ENCODE data around the gene EFHD2. TPM values are rescaled to one million over a fixed set of nuclear protein-coding genes. Genes with fewer than 3 reads are reported as not detected.
"Not testable (repeated sequence)": the region's sequence is repeated elsewhere in the genome, so short reads cannot be mapped to it uniquely, and the experiment has no call there.

EFHD2 gene
- total RNA-seq, 1 donor from 2014 or later, result 6.6 TPM

DNA sequence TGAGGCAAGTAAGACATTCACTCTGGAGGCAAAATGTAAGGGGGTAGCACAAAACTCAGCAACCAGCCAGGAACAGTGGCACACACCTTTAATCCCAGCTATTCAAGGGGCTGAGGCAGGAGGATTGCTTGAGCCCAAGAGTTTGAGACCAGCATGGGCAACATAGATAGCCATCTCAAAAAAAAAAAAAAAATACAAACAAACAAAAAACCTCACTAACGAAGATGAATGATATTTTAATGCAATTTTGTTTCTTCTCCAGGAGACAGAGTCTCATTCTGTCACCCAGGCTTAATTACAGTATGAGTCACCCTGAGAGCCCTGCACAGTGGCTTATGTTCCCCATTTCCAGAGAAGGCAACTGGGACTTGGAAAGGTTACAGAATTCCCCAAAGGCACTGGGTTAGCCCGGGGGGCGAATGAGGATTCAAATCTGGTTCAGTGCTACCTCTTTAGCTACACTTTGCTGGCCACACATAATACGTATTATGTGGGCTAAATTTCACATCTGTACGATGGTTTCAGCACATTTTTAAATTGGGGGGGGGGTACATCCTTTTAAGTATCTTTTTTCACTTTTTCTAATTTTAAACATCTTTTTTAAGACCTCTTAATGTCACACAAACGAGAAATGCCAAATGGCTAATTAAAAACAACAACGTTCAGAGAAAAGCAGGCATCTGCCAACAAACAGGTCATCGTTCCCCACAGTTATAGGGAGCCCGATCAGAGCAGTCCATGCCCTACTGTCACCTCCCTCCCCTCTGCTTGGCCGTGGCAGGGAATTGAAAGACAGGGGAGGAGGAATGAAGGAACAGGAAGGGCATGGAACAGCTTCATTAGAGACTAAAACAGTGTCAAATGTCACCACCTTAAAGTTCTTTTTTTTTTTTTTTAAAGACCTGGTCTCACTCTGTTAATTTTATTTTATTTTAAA, 50.4 kb downstream of the EFHD2 start:
- Mint-ChIP-seq H3K27ac (ENCODE audit: unreplicated experiment) (no peak overlapping the region), H3K36me3 (ENCODE audit: low read depth, unreplicated experiment) (no peaks in the 10 kb centered on the region), H3K4me3 (ENCODE audit: unreplicated experiment) (no peak overlapping the region), H3K27me3 (ENCODE audit: unreplicated experiment) (peaks cover 3% of the 10 kb centered on the region), H3K4me1 (ENCODE audit: unreplicated experiment) (peaks cover 7% of the 10 kb centered on the region), H3K9me3 (ENCODE audit: unreplicated experiment) (no peaks in the 10 kb centered on the region)
- no peak for DNase-seq (ENCODE audit: low spot score)
- TF ChIP-seq, protein P1, sequence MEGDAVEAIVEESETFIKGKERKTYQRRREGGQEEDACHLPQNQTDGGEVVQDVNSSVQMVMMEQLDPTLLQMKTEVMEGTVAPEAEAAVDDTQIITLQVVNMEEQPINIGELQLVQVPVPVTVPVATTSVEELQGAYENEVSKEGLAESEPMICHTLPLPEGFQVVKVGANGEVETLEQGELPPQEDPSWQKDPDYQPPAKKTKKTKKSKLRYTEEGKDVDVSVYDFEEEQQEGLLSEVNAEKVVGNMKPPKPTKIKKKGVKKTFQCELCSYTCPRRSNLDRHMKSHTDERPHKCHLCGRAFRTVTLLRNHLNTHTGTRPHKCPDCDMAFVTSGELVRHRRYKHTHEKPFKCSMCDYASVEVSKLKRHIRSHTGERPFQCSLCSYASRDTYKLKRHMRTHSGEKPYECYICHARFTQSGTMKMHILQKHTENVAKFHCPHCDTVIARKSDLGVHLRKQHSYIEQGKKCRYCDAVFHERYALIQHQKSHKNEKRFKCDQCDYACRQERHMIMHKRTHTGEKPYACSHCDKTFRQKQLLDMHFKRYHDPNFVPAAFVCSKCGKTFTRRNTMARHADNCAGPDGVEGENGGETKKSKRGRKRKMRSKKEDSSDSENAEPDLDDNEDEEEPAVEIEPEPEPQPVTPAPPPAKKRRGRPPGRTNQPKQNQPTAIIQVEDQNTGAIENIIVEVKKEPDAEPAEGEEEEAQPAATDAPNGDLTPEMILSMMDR (IDR thresholded peaks at IDR 0.05; ENCODE audit: unreplicated experiment), result no peak

DNA sequence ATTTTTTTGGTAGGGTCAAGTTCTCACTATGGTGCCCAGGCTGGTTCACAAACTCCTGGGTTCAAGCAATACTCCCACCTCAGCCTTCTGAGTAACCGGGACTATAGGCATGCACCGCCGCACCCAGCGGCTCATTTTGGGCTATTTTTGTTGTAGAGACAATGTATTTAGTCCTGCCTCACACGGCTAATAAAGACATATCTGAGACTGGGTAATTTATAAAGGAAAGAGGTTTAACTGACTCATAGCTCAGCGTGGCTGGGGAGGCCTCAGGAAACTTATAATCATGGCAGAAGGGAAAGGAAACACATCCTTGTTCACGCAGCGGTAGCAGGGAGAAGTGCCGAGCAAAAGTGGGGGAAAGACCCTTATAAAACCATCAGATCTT, 51.0 kb downstream of the EFHD2 start:
- Mint-ChIP-seq H3K27me3 (ENCODE audit: unreplicated experiment) (peaks cover 3% of the 10 kb centered on the region), H3K9me3 (ENCODE audit: unreplicated experiment) (no peaks in the 10 kb centered on the region), H3K4me1 (ENCODE audit: unreplicated experiment) (peaks cover 7% of the 10 kb centered on the region), H3K27ac (ENCODE audit: unreplicated experiment) (no peak overlapping the region), H3K4me3 (ENCODE audit: unreplicated experiment) (no peak overlapping the region), H3K36me3 (ENCODE audit: low read depth, unreplicated experiment) (no peaks in the 10 kb centered on the region)
- TF ChIP-seq, protein P1 (IDR thresholded peaks at IDR 0.05; ENCODE audit: unreplicated experiment), result no peak
- DNase-seq (ENCODE audit: low spot score), result no peak

DNA sequence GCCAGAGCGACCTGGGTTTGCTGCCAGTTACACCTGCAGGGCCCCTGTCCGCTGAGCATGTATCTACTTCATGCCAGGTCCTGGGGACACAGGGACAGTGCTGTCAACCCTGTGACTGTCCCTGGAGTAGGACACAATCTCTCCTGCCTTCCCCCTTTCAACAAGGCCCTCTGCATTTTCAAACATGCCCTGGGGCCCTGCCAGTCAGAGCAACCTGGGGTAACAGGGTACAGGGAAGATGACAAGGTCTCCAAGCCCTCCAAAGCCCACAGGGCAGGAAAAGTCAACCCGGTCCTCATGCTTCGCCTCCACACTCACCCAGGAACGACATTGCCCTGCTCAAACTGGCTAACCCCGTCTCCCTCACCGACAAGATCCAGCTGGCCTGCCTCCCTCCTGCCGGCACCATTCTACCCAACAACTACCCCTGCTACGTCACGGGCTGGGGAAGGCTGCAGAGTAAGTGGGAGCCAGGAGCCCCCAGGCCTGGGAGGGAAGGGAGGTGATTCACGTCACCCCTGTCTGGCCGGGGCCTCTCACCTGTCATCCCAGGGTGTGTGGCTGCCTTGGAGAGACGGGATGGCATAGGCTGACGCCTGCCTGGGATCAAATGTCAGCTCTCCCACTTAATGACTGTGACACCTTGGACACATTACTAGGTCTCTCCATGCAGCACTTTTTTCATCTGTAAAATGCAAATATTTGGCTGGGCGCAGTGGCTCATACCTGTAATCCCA, 53.5 kb downstream of the EFHD2 start:
- not testable (repeated sequence) for H3K9me3 Mint-ChIP-seq (ENCODE audit: unreplicated experiment); DNase-seq (ENCODE audit: low spot score); H3K27me3 Mint-ChIP-seq (ENCODE audit: unreplicated experiment); H3K27ac Mint-ChIP-seq (ENCODE audit: unreplicated experiment); H3K4me1 Mint-ChIP-seq (ENCODE audit: unreplicated experiment); H3K4me3 Mint-ChIP-seq (ENCODE audit: unreplicated experiment); H3K36me3 Mint-ChIP-seq (ENCODE audit: low read depth, unreplicated experiment)

DNA sequence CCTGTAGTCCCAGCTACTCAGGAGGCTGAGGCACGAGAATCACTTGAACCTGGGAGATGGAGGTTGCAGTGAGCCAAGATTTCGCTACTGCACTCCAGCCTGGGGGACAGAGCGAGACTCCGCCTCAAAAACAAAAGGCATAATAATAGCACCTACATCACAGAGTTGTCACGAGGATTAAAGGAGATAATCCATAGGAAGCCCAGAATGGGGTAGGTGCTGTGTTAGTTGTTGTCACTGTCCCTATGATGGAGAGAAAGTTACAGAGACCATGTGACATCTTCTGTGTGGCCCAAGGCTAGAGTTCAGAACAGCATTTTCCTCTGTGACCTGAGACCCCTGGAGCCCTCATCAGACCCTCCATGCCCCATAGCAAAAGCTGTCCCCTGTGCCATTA, 54.2 kb downstream of the EFHD2 start:
- H3K4me3 Mint-ChIP-seq (ENCODE audit: unreplicated experiment); H3K27ac Mint-ChIP-seq (ENCODE audit: unreplicated experiment); H3K4me1 Mint-ChIP-seq (ENCODE audit: unreplicated experiment); H3K9me3 Mint-ChIP-seq (ENCODE audit: unreplicated experiment); DNase-seq (ENCODE audit: low spot score); H3K27me3 Mint-ChIP-seq (ENCODE audit: unreplicated experiment); H3K36me3 Mint-ChIP-seq (ENCODE audit: low read depth, unreplicated experiment): not testable (repeated sequence)

GRCh38 chr1:15465674-15466073, 56.0 kb downstream of the EFHD2 start:
- Mint-ChIP-seq H3K4me1 (ENCODE audit: unreplicated experiment) (peaks cover 2% of the 10 kb centered on the region), H3K4me3 (ENCODE audit: unreplicated experiment) (no peak overlapping the region)
- no peak for DNase-seq (ENCODE audit: low spot score)

DNA sequence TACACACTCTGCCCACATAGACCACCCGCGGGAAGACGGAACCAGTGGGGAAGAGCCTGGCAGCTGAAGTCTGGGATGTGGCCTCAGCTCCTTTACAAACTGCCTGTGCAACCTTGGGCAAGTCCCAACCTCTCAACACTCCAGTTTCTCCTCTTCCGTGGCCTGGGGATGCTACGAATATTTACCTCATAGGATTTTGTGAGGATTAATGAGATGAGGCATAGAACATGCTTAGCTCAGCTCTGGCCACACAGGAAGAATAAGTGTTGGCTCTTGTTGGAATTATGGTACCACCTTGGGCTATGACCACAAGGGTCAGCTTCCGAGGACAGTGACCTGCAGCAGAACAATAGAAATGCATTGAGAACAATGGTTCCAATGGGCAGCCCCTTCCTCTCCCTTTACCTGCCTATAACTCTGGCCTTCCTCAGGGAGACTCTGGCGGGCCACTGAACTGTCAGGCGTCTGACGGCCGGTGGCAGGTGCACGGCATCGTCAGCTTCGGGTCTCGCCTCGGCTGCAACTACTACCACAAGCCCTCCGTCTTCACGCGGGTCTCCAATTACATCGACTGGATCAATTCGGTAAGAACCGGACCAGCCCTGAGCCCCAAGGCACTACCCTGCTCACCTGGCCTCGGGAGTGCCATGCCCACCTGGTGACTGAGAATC, 57.4 kb downstream of the EFHD2 start:
- H3K27ac Mint-ChIP-seq (ENCODE audit: unreplicated experiment); DNase-seq (ENCODE audit: low spot score): not testable (repeated sequence)

More at GRCh38 chr1:15465674-15466073, 56.0 kb downstream of the EFHD2 start:
- H3K27ac Mint-ChIP-seq (ENCODE audit: unreplicated experiment), result no peak overlapping the region
- no peaks in the 10 kb centered on the region for H3K27me3 Mint-ChIP-seq (ENCODE audit: unreplicated experiment)
- TF ChIP-seq, protein P1 (IDR thresholded peaks at IDR 0.05; ENCODE audit: unreplicated experiment), result no peak
- H3K36me3 Mint-ChIP-seq (ENCODE audit: low read depth, unreplicated experiment), result no peaks in the 10 kb centered on the region
- H3K9me3 Mint-ChIP-seq (ENCODE audit: unreplicated experiment), result no peaks in the 10 kb centered on the region

More for the DNA sequence above, 57.4 kb downstream of the EFHD2 start:
- H3K4me1 Mint-ChIP-seq (ENCODE audit: unreplicated experiment); H3K9me3 Mint-ChIP-seq (ENCODE audit: unreplicated experiment); H3K4me3 Mint-ChIP-seq (ENCODE audit: unreplicated experiment); H3K36me3 Mint-ChIP-seq (ENCODE audit: low read depth, unreplicated experiment); H3K27me3 Mint-ChIP-seq (ENCODE audit: unreplicated experiment): not testable (repeated sequence)
